ENCODE measurements around the gene NR1H2.
"Not testable (repeated sequence)": the region's sequence is repeated elsewhere in the genome, so short reads cannot be mapped to it uniquely, and the experiment has no call there.

NR1H2 gene

DNA sequence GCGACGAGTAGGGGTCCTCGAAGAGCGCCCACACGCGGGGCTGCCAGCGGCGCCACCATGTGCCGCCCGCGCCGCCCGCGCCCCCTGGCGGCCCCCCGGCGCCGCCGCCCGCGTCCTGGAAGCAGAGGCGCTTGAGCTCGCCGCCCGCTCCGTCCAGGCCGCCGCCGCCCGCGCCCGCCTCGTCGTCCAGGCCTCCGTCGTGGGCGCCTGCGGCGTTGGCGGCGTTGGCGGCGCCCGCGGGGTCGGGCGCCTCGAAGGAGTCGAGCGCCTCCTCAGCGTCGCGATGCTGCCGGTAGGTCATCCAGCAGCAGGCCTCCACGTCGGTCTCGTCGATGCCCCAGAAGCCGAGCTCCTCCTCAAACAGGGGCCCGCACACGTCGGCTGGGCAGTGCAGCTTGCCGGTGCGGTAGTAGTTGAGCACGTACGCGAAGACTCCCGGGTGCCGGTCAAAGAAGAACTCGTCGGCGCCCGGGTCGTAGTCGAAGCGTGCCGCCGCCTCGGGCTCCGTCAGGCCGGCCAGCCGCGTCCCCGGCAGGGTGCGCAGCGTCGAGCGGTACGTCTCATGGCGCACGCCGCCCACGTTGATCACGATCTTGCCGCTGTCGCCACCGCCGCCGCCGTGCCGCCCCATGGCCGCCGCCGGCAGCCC lies 47.9 kb upstream of the NR1H2 start:
- Histone ChIP-seq H3K4me2 (ENCODE audit: low read length) (no peak overlapping the region), H3K9ac (ENCODE audit: low read length) (no peak overlapping the region), H3K9me3 (ENCODE audit: insufficient read depth, low read length) (no peaks in the 10 kb centered on the region), H4K20me1 (ENCODE audit: insufficient read depth, low read length) (peaks cover 1% of the 10 kb centered on the region; the same call in 1 of the 2 replicates), H3K27me3 (ENCODE audit: low read depth, low read length) (no peaks in the 10 kb centered on the region), H2AFZ (ENCODE audit: low read depth, low read length) (no peak overlapping the region), H3K4me1 (ENCODE audit: low read length) (peaks cover 46% of the 10 kb centered on the region), H3K27ac (ENCODE audit: low read length) (no peak overlapping the region), H3K36me3 (replicated peaks; ENCODE audit: low read depth, low read length) (peaks cover 14% of the 10 kb centered on the region), H3K4me3 (ENCODE audit: low read length) (no peak overlapping the region), H3K79me2 (ENCODE audit: low read length) (peaks cover under 1% of the 10 kb centered on the region; the same call in 1 of the 2 replicates)
- TF ChIP-seq, protein P1, sequence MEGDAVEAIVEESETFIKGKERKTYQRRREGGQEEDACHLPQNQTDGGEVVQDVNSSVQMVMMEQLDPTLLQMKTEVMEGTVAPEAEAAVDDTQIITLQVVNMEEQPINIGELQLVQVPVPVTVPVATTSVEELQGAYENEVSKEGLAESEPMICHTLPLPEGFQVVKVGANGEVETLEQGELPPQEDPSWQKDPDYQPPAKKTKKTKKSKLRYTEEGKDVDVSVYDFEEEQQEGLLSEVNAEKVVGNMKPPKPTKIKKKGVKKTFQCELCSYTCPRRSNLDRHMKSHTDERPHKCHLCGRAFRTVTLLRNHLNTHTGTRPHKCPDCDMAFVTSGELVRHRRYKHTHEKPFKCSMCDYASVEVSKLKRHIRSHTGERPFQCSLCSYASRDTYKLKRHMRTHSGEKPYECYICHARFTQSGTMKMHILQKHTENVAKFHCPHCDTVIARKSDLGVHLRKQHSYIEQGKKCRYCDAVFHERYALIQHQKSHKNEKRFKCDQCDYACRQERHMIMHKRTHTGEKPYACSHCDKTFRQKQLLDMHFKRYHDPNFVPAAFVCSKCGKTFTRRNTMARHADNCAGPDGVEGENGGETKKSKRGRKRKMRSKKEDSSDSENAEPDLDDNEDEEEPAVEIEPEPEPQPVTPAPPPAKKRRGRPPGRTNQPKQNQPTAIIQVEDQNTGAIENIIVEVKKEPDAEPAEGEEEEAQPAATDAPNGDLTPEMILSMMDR (IDR thresholded peaks at IDR 0.05; ENCODE audit: low read depth, low read length), result no peak
- TF ChIP-seq EZH2phosphoT487 (IDR thresholded peaks at IDR 0.05; ENCODE audit: low read depth), result no peak

DNA sequence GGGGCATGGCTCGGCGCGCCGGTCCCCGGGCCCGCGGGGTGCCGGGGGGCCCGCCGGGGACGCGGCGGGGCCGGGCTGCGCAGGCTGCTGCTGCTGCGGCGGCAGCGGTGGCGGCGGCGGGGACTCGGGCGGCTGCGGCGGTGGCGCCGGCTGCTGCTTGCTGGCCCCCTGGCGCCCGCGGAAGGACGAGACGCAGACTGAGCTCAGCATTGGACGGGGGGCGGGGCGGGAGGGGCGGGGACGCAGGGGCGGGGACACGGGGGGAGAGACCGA lies 47.4 kb upstream of the NR1H2 start:
- Histone ChIP-seq H3K9ac (ENCODE audit: low read length) (no peak overlapping the region), H3K4me3 (ENCODE audit: low read length) (no peak overlapping the region), H3K27me3 (ENCODE audit: low read depth, low read length) (no peaks in the 10 kb centered on the region), H3K9me3 (ENCODE audit: insufficient read depth, low read length) (0 out of 2 replicates have a peak, but pooled peaks cover 2% of the 10 kb centered on the region), H3K27ac (ENCODE audit: low read length) (no peak overlapping the region), H2AFZ (ENCODE audit: low read depth, low read length) (no peak overlapping the region), H3K36me3 (replicated peaks; ENCODE audit: low read depth, low read length) (peaks cover 19% of the 10 kb centered on the region), H3K79me2 (ENCODE audit: low read length) (peaks cover 6% of the 10 kb centered on the region; the same call in 1 of the 2 replicates), H4K20me1 (ENCODE audit: insufficient read depth, low read length) (peaks cover 6% of the 10 kb centered on the region; the same call in 1 of the 2 replicates), H3K4me2 (ENCODE audit: low read length) (no peak overlapping the region), H3K4me1 (ENCODE audit: low read length) (peaks cover 50% of the 10 kb centered on the region)
- TF ChIP-seq, protein P1 (IDR thresholded peaks at IDR 0.05; ENCODE audit: low read depth, low read length), result no peak
- no peak for TF ChIP-seq EZH2phosphoT487 (IDR thresholded peaks at IDR 0.05; ENCODE audit: low read depth)

DNA sequence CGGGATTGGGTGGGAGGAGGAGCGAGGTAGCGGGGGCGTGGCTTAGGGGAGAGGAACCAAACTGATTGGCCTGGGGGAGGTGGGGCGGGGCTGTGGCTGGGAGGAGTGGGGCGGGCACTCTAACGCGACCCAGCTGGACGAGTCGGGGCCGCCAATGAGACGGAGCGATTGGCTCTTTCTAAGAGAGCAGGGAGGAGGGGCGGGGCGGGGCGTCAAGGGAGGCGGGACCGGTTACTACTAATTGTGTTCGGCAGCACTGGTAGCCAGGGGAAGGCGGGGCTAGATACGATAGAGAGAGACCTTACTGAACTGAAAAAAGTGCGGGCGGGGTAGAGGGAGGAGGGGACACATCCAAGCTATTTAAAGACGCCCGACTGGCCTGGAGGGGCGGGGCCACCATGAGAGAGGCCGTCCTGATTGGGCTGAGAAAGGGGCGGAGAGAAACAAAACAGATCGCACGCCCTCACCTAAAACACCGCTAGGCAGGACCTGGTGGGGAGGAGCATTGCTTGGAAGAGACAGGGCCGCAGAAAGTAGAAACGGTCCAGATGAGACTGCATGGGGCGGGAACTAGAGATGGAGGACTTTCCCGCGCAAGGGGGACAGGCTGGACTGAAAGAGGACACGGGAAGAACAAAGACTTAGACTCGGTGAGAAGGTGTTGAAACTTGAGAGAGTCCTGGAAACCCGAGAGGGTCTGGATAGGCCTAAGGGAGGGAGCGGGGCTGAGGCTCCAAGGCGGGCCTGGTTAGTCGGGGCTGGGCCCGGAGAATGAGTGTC lies 46.9 kb upstream of the NR1H2 start, which contains the start of gene KCNC3:
Gene KCNC3 (minus strand): TSS at position 232 of the 780 bp plus-strand sequence. CDS start 295 bp downstream, outside the sequence.
- TF ChIP-seq, protein P1 (IDR thresholded peaks at IDR 0.05; ENCODE audit: low read depth, low read length), result no peak
- TF ChIP-seq EZH2phosphoT487 (IDR thresholded peaks at IDR 0.05; ENCODE audit: low read depth), result no peak
- Histone ChIP-seq H2AFZ (ENCODE audit: low read depth, low read length) (no peak within 1 kb of the TSS), H3K79me2 (ENCODE audit: low read length) (peaks cover 10% of the 10 kb centered on the region; the same call in 1 of the 2 replicates), H3K9ac (ENCODE audit: low read length) (peak within 1 kb of the TSS; percentile 39; the same call in 1 of the 2 replicates), H3K36me3 (replicated peaks; ENCODE audit: low read depth, low read length) (peaks cover 24% of the 10 kb centered on the region), H3K4me2 (ENCODE audit: low read length) (peak within 1 kb of the TSS; percentile 99), H3K27ac (ENCODE audit: low read length) (peak within 1 kb of the TSS; percentile 97), H3K4me1 (ENCODE audit: low read length) (peaks cover 56% of the 10 kb centered on the region), H3K27me3 (ENCODE audit: low read depth, low read length) (no peaks in the 10 kb centered on the region), H3K4me3 (ENCODE audit: low read length) (peak within 1 kb of the TSS; percentile 69), H4K20me1 (ENCODE audit: insufficient read depth, low read length) (peaks cover 10% of the 10 kb centered on the region; the same call in 1 of the 2 replicates), H3K9me3 (ENCODE audit: insufficient read depth, low read length) (0 out of 2 replicates have a peak, but pooled peaks cover 6% of the 10 kb centered on the region)

DNA sequence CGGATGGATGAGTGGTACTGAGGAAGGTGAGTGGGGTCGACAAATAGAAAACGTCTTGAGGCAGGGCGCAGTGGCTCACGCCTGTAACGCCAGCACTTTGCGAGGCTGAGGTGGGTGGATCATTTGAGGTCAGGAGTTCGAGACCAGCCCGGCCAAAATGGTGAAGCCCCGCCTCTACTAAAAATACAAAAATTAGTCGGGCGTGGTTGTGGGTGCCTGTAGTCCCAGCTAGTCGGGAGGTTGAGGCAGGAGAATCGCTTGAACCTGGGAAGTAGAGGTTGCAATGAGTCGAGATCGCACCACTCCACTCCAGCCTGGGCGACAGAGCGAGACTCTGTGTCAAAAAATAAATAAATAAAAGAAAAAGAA lies 46.3 kb upstream of the NR1H2 start:
- Histone ChIP-seq H3K27ac (ENCODE audit: low read length) (peak overlapping the region; percentile 97), H3K4me3 (ENCODE audit: low read length) (peak overlapping the region; percentile 69), H3K9ac (ENCODE audit: low read length) (peak overlapping the region; percentile 38; the same call in 1 of the 2 replicates), H3K36me3 (replicated peaks; ENCODE audit: low read depth, low read length) (peaks cover 30% of the 10 kb centered on the region), H3K4me1 (ENCODE audit: low read length) (peaks cover 60% of the 10 kb centered on the region), H3K79me2 (ENCODE audit: low read length) (peaks cover 14% of the 10 kb centered on the region; the same call in 1 of the 2 replicates), H3K4me2 (ENCODE audit: low read length) (peak overlapping the region; percentile 99), H4K20me1 (ENCODE audit: insufficient read depth, low read length) (peaks cover 15% of the 10 kb centered on the region)
- not testable (repeated sequence) for H2AFZ ChIP-seq (ENCODE audit: low read depth, low read length); H3K9me3 ChIP-seq (ENCODE audit: insufficient read depth, low read length); H3K27me3 ChIP-seq (ENCODE audit: low read depth, low read length)
